Right lobe of liver (tissue), 4 donors: ENCODE measurements around the gene ARHGAP44.

ENCODE experiments used
- POLR2A ChIP-seq: fragments of 450-650 bp; IDR thresholded peaks from one replicate; pipeline ENCODE4 v1.6.1; 2017; ENCODE audit warnings: antibody characterized with exemption, mild to moderate bottlenecking
- TF ChIP-seq, protein P1 (sequence below), 4 donors: fragments of 200-600 bp in 3 of 4; fragments of 450-650 bp in 1 of 4; IDR thresholded peaks; one replicate each; pipeline versions ENCODE4 v1.5.1 to v1.8.0; 2016 to 2022; ENCODE audit warnings: antibody characterized with exemption in 4 of 4, mild to moderate bottlenecking in 2 of 4
- donor health status: DM: no; HTN: no; CAD: no.
- donor health status: DM: no; HTN: no; CAD: no.
- donor health status: DM: no; HTN: yes; CAD: no.

DNA sequence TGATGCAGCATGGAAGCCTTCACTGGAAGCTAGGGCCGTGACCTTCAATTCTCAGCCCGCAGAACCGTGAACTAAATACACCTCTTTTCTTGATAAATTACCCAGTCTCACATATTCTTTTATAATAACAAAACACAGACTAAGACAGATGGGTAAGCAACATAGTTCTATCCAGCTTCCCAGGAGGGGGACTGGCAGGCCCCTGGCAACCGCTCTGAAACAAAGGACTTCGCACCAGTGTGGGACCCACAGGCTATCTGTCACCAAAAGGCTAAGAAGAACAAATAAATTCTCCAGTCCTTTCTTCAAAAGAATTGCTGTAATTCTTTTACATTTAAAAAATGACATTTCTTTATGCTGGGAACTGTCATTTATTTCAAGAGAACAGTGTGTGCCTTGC lies 209.6 kb downstream of the ARHGAP44 start:
- TF ChIP-seq, protein P1, sequence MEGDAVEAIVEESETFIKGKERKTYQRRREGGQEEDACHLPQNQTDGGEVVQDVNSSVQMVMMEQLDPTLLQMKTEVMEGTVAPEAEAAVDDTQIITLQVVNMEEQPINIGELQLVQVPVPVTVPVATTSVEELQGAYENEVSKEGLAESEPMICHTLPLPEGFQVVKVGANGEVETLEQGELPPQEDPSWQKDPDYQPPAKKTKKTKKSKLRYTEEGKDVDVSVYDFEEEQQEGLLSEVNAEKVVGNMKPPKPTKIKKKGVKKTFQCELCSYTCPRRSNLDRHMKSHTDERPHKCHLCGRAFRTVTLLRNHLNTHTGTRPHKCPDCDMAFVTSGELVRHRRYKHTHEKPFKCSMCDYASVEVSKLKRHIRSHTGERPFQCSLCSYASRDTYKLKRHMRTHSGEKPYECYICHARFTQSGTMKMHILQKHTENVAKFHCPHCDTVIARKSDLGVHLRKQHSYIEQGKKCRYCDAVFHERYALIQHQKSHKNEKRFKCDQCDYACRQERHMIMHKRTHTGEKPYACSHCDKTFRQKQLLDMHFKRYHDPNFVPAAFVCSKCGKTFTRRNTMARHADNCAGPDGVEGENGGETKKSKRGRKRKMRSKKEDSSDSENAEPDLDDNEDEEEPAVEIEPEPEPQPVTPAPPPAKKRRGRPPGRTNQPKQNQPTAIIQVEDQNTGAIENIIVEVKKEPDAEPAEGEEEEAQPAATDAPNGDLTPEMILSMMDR (IDR thresholded peaks at IDR 0.05) = no peak
- TF ChIP-seq POLR2A = no peak
